Erythroblast (primary cell): ENCODE results near the gene EDRF1.

Source experiments
- GATA1 ChIP-seq: IDR thresholded peaks from 2 replicates; pipeline ENCODE4 v1.6.1; 2011; ENCODE audit warnings: low read depth, mild to moderate bottlenecking, control low read depth, low read length, moderate library complexity
- POLR2A ChIP-seq: IDR thresholded peaks from 2 replicates; pipeline ENCODE4 v1.6.1; 2011; ENCODE audit warnings: mild to moderate bottlenecking, low read length

- TF ChIP-seq POLR2A (no peak), GATA1 (no peak)
These were observed 91.7 kb downstream of the EDRF1 start for GRCh38 chr10:125811251-125811650.
